HG02970 (cell line): Measurements from ENCODE around the gene CDC42EP4.
"Not testable (repeated sequence)": the region's sequence is repeated elsewhere in the genome, so short reads cannot be mapped to it uniquely, and the experiment has no call there.

Experiments
- ATAC-seq: cut with Tn5 transposase; IDR thresholded peaks from one replicate; pipeline ENCODE4 v1.9.1; 2021; ENCODE audit warnings: mild to moderate bottlenecking, moderate library complexity, moderate number of reproducible peaks; ENCODE audit not compliant: unreplicated experiment, low FRiP score

CDC42EP4 gene

GRCh38 chr17:73323409-73324159 is 11.8 kb upstream of the CDC42EP4 start:
- ATAC-seq: no peak

- ATAC-seq: no peak
Observed at GRCh38 chr17:73320601-73321264, 8.9 kb upstream of the CDC42EP4 start.

GRCh38 chr17:73319766-73320165 is 8.0 kb upstream of the CDC42EP4 start:
- ATAC-seq: no peak

- ATAC-seq: no peak
Observed at GRCh38 chr17:73318836-73319235, 7.0 kb upstream of the CDC42EP4 start.

GRCh38 chr17:73318427-73318813 is 6.6 kb upstream of the CDC42EP4 start:
- ATAC-seq: no peak

- ATAC-seq: no peak
Observed at GRCh38 chr17:73317513-73318426, 6.0 kb upstream of the CDC42EP4 start.

GRCh38 chr17:73316919-73317505 is 5.2 kb upstream of the CDC42EP4 start:
- no peak for ATAC-seq

- no peak for ATAC-seq
Observed at GRCh38 chr17:73315471-73315870, 3.7 kb upstream of the CDC42EP4 start.

GRCh38 chr17:73313526-73314127 is 1.8 kb upstream of the CDC42EP4 start:
- ATAC-seq: no peak

- ATAC-seq: not testable (repeated sequence)
Observed at GRCh38 chr17:73312887-73313286, 1.1 kb upstream of the CDC42EP4 start.

GRCh38 chr17:73311428-73311780 is 397 bp downstream of the CDC42EP4 start:
- ATAC-seq: peak; percentile 13

GRCh38 chr17:73309727-73310596 is 1.8 kb downstream of the CDC42EP4 start:
- no peak for ATAC-seq

GRCh38 chr17:73308959-73309358 is 2.8 kb downstream of the CDC42EP4 start:
- not testable (repeated sequence) for ATAC-seq

GRCh38 chr17:73308017-73308823 is 3.6 kb downstream of the CDC42EP4 start:
- ATAC-seq: no peak

- no peak for ATAC-seq
Observed at GRCh38 chr17:73307130-73307529, 4.7 kb downstream of the CDC42EP4 start.

- ATAC-seq: no peak
Observed at GRCh38 chr17:73305845-73306836, 5.7 kb downstream of the CDC42EP4 start.
